PFSK-1 (cell line): ENCODE results near the gene CLDN14.

Experiments
- FOXP2 ChIP-seq: optimal IDR thresholded peaks from 2 replicates; pipeline ENCODE3; 2011; ENCODE audit warnings: borderline replicate concordance, control low read depth, inconsistent platforms; ENCODE audit not compliant: insufficient read depth; ENCODE audit errors: extremely low read length, extremely low read depth
- POLR2AphosphoS5 ChIP-seq: IDR thresholded peaks from 2 replicates; pipeline ENCODE4 v1.6.1; 2012; ENCODE audit warnings: low read depth, mild to moderate bottlenecking, control low read depth, low read length, moderate library complexity
- SIN3A ChIP-seq: IDR thresholded peaks from 2 replicates; pipeline ENCODE4 v1.6.1; 2012; ENCODE audit warnings: mild to moderate bottlenecking, low read length, moderate library complexity, borderline replicate concordance; ENCODE audit not compliant: insufficient read depth
- TAF1 ChIP-seq: IDR thresholded peaks from 2 replicates; pipeline ENCODE4 v1.6.1; 2012; ENCODE audit warnings: low read length, control low read depth, borderline replicate concordance; ENCODE audit not compliant: insufficient read depth
- TF ChIP-seq, protein P1 (sequence below), 2 experiments: IDR thresholded peaks; 2 replicates each; pipeline versions ENCODE4 v1.6.1 to v1.8.0; 2011 to 2012; ENCODE audit warnings: low read depth in 2 of 2, low read length in 2 of 2, control low read depth in 1 of 2, inconsistent platforms in 1 of 2, mild to moderate bottlenecking in 1 of 2, moderate library complexity in 1 of 2; ENCODE audit not compliant: insufficient read depth in 1 of 2

Gene CLDN14

DNA sequence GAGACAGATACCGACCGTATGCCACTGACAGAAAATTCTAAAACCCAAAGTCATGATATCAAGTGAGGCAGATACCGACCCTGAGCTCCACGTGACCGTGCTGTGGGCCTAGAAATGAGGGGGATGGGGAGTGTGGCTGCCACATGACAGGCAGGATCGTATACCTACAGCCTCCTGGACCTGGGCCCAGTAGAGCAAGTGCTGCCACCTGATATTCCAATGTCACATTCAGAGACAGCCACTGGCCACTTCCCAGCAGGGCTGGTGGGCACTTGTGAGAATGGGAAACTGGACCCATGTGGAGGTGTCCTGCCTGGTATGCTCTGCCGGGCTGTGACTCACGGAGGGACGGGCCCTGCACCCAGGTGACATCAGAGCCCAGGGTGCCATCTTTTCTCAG, 44.6 kb upstream of the CLDN14 start:
- TF ChIP-seq FOXP2 (no peak), TAF1 (no peak), SIN3A (no peak), POLR2AphosphoS5 (no peak)
- TF ChIP-seq, protein P1, sequence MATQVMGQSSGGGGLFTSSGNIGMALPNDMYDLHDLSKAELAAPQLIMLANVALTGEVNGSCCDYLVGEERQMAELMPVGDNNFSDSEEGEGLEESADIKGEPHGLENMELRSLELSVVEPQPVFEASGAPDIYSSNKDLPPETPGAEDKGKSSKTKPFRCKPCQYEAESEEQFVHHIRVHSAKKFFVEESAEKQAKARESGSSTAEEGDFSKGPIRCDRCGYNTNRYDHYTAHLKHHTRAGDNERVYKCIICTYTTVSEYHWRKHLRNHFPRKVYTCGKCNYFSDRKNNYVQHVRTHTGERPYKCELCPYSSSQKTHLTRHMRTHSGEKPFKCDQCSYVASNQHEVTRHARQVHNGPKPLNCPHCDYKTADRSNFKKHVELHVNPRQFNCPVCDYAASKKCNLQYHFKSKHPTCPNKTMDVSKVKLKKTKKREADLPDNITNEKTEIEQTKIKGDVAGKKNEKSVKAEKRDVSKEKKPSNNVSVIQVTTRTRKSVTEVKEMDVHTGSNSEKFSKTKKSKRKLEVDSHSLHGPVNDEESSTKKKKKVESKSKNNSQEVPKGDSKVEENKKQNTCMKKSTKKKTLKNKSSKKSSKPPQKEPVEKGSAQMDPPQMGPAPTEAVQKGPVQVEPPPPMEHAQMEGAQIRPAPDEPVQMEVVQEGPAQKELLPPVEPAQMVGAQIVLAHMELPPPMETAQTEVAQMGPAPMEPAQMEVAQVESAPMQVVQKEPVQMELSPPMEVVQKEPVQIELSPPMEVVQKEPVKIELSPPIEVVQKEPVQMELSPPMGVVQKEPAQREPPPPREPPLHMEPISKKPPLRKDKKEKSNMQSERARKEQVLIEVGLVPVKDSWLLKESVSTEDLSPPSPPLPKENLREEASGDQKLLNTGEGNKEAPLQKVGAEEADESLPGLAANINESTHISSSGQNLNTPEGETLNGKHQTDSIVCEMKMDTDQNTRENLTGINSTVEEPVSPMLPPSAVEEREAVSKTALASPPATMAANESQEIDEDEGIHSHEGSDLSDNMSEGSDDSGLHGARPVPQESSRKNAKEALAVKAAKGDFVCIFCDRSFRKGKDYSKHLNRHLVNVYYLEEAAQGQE (IDR thresholded peaks at IDR 0.05; ENCODE audit: insufficient read depth in 1 of 2, low read depth in 2 of 2, low read length in 2 of 2), result no peak

DNA sequence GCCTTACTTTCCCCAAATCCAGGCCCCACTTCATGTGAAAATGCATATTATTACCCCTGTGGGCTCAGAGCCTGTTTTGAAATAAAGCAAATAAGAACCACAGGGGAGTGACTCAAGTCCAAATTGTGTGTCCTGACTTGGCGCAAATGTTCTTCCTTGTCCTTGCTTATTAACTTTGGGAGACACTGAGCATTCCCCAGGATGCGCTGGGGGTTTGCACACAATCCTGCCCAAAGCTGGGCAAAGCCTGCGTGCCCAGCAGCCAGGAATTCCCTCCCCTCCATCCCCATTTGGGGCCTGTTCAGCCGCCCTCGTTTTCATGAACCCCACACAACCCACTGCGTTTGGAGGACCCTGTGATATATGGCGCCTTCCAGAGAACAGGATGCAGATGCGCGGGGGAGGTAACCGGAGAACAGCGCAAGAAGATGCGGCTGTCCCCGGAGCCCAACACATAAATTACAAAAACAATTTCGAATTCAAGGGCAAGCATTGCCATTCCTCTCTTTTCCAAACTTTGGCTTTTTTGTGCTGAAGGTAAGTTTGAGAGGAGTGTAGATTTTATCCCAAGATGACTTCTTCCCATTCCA, 42.4 kb upstream of the CLDN14 start:
- TF ChIP-seq POLR2AphosphoS5, result no peak

DNA sequence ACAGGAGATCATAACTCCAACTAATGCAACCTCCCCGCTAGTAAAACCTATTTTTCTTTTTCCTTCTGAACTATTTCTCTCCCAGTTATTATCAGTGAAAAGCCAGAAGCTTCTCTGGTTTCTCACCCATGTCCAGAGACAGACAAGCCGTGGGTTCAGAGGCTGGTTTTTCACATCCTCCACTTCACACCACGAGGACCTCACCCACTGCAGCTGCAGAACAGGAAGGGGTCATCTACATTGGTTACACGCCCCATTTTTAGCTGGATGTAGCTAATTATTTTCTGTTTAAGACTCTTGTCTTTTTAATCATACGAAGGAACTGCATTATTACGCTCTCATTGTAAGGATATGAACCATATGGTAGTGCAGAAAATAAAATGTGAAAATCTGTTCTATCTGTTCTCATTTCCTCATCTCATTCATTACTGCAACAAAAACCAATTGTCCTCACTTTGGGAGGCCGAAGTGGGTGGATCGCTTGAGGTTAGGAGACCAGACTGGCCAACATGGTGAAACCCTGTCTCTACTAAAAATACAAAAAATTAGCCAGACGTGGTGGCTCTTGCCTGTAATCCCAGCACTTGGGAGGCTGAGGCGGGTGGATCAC, 39.1 kb upstream of the CLDN14 start:
- TF ChIP-seq TAF1 (no peak), SIN3A (no peak)
- TF ChIP-seq, protein P1 (IDR thresholded peaks at IDR 0.05; ENCODE audit: insufficient read depth in 1 of 2, low read depth in 2 of 2, low read length in 2 of 2), result no peak

- TF ChIP-seq FOXP2 (no peak), TAF1 (no peak), POLR2AphosphoS5 (no peak), SIN3A (no peak)
- TF ChIP-seq, protein P1 (IDR thresholded peaks at IDR 0.05; ENCODE audit: insufficient read depth in 1 of 2, low read depth in 2 of 2, low read length in 2 of 2), result no peak
Observed at GRCh38 chr21:36517366-36518075, 37.6 kb upstream of the CLDN14 start.

GRCh38 chr21:36516281-36516680, 36.4 kb upstream of the CLDN14 start:
- TF ChIP-seq, protein P1 (IDR thresholded peaks at IDR 0.05; ENCODE audit: insufficient read depth in 1 of 2, low read depth in 2 of 2, low read length in 2 of 2), result no peak
- no peak for TF ChIP-seq FOXP2
- TF ChIP-seq SIN3A, result no peak
- no peak for TF ChIP-seq POLR2AphosphoS5
- no peak for TF ChIP-seq TAF1
